ENCODE measurements around the gene RPL26.
"Not testable (repeated sequence)": the region's sequence is repeated elsewhere in the genome, so short reads cannot be mapped to it uniquely, and the experiment has no call there.

The RPL26 gene

GRCh38 chr17:8362651-8363332, 20.2 kb downstream of the RPL26 start:
- Histone ChIP-seq H3K9me3 (ENCODE audit: insufficient read depth, low read depth, low read length) (no peaks in the 10 kb centered on the region), H3K36me3 (ENCODE audit: insufficient read depth, low read length) (no peaks in the 10 kb centered on the region), H3K27me3 (ENCODE audit: insufficient read depth, low read length) (no peaks in the 10 kb centered on the region), H3K9ac (ENCODE audit: low read depth, low read length) (no peak overlapping the region), H3K4me3 (ENCODE audit: low read length) (no peak overlapping the region), H3K27ac (ENCODE audit: low read depth, low read length) (no peak overlapping the region), H3K4me1 (ENCODE audit: insufficient read depth, low read length) (peaks cover 22% of the 10 kb centered on the region)
- 93% methylated on average over 4 of the region's 4 CpGs for WGBS

GRCh38 chr17:8360751-8361150, 22.2 kb downstream of the RPL26 start:
- Histone ChIP-seq H3K4me1 (ENCODE audit: insufficient read depth, low read length) (peaks cover 22% of the 10 kb centered on the region), H3K36me3 (ENCODE audit: insufficient read depth, low read length) (no peaks in the 10 kb centered on the region), H3K4me3 (ENCODE audit: low read length) (no peak overlapping the region), H3K27ac (ENCODE audit: low read depth, low read length) (0 out of 2 replicates have a peak overlapping the region, but pooled peaks have one; percentile 17), H3K27me3 (ENCODE audit: insufficient read depth, low read length) (no peaks in the 10 kb centered on the region), H3K9me3 (ENCODE audit: insufficient read depth, low read depth, low read length) (no peaks in the 10 kb centered on the region), H3K9ac (ENCODE audit: low read depth, low read length) (no peak overlapping the region)
- WGBS = 58% methylated on average over 3 of the region's 3 CpGs

DNA sequence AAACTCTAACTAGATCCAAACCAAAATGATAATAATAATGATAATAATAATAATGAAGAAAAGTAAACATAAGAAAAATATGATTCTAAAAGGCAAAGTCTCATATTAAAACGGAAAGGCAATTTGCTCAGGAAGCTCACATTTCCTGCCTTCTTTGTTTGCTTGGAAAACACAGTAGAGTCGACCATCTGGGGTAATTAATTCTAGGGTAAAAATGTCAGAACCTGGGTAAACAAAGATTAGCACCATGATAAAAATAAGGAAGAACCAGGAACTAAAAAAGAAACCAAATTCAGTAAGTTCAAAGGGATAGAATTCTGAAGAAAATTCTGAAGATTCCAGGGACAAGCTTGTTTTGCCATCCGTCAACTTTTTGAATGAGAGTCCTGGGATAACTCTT, 22.7 kb downstream of the RPL26 start:
- no peaks in the 10 kb centered on the region for H3K36me3 ChIP-seq (ENCODE audit: insufficient read depth, low read length)
- no peak overlapping the region for H3K4me3 ChIP-seq (ENCODE audit: low read length)
- H3K9me3 ChIP-seq (ENCODE audit: insufficient read depth, low read depth, low read length) = no peaks in the 10 kb centered on the region
- H3K9ac ChIP-seq (ENCODE audit: low read depth, low read length) = peak overlapping the region; percentile 19; the same call in 1 of the 2 replicates
- 0 out of 2 replicates have a peak overlapping the region, but pooled peaks have one; percentile 17 for H3K27ac ChIP-seq (ENCODE audit: low read depth, low read length)
- H3K27me3 ChIP-seq (ENCODE audit: insufficient read depth, low read length) = no peaks in the 10 kb centered on the region
- peaks cover 22% of the 10 kb centered on the region for H3K4me1 ChIP-seq (ENCODE audit: insufficient read depth, low read length)
- WGBS = 55% methylated on average over 3 of the region's 3 CpGs

DNA sequence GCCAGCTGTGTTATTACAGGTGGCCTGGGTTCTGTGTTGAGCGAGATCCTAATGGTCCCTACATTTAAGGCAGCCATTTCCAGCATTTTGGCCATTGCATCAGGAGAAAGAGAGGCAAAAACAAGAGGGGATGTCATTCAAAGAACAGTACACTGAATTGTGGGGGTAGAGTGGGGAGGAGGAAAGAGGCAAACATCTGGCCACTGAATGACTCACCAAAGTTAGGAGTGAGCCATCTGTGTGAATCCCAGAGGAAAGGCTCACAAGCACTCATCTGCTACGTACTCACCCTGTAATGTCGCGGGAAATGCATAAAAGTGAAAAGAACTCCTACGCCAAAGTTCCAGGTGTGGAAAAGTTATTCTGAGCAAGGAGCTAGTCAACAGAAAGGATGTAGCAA, 23.2 kb downstream of the RPL26 start:
- H3K36me3 ChIP-seq (ENCODE audit: insufficient read depth, low read length) = no peaks in the 10 kb centered on the region
- H3K9me3 ChIP-seq (ENCODE audit: insufficient read depth, low read depth, low read length) = no peaks in the 10 kb centered on the region
- no peaks in the 10 kb centered on the region for H3K27me3 ChIP-seq (ENCODE audit: insufficient read depth, low read length)
- no peak overlapping the region for H3K4me3 ChIP-seq (ENCODE audit: low read length)
- H3K4me1 ChIP-seq (ENCODE audit: insufficient read depth, low read length) = peaks cover 22% of the 10 kb centered on the region
- no peak overlapping the region for H3K9ac ChIP-seq (ENCODE audit: low read depth, low read length)
- H3K27ac ChIP-seq (ENCODE audit: low read depth, low read length) = peak overlapping the region; percentile 4; the same call in 1 of the 2 replicates
- 67% methylated on average over 5 of the region's 5 CpGs for WGBS

- H3K4me1 ChIP-seq (ENCODE audit: insufficient read depth, low read length) = peaks cover 31% of the 10 kb centered on the region
- no peak overlapping the region for H3K4me3 ChIP-seq (ENCODE audit: low read length)
- H3K9me3 ChIP-seq (ENCODE audit: insufficient read depth, low read depth, low read length) = no peaks in the 10 kb centered on the region
- H3K9ac ChIP-seq (ENCODE audit: low read depth, low read length) = no peak overlapping the region
- 87% methylated on average over 3 of the region's 3 CpGs for WGBS
- no peak overlapping the region for H3K27ac ChIP-seq (ENCODE audit: low read depth, low read length)
- H3K36me3 ChIP-seq (ENCODE audit: insufficient read depth, low read length) = no peaks in the 10 kb centered on the region
- H3K27me3 ChIP-seq (ENCODE audit: insufficient read depth, low read length) = no peaks in the 10 kb centered on the region
These were observed 25.1 kb downstream of the RPL26 start for GRCh38 chr17:8357910-8358309.

GRCh38 chr17:8354236-8354635, 28.8 kb downstream of the RPL26 start:
- H3K27ac ChIP-seq (ENCODE audit: low read depth, low read length) = no peak overlapping the region
- WGBS = 84% methylated on average over 7 of the region's 8 CpGs
- H3K9me3 ChIP-seq (ENCODE audit: insufficient read depth, low read depth, low read length) = no peaks in the 10 kb centered on the region
- H3K27me3 ChIP-seq (ENCODE audit: insufficient read depth, low read length) = no peaks in the 10 kb centered on the region
- peaks cover 12% of the 10 kb centered on the region for H3K4me1 ChIP-seq (ENCODE audit: insufficient read depth, low read length)
- no peaks in the 10 kb centered on the region for H3K36me3 ChIP-seq (ENCODE audit: insufficient read depth, low read length)
- H3K4me3 ChIP-seq (ENCODE audit: low read length) = no peak overlapping the region
- no peak overlapping the region for H3K9ac ChIP-seq (ENCODE audit: low read depth, low read length)

DNA sequence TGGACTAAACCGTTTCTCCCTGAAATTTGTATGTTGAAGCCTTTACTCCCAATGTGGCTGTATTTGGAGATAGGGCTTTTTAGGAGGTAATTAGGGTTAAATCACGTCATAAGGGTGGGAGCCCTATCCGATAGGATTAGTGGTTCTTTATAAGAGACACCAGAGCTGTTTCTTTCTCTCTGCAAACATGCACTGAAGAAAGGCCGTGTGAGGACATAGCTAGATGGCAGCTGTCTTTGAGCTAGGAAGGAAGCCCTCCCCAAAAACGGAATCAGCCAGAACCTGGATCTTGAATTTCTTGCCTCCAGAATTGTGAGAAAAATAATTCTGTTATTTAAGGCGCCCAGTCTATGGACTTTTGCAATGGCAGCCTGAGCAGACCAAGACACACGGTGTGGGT, 29.3 kb downstream of the RPL26 start:
- no peak overlapping the region for H3K9ac ChIP-seq (ENCODE audit: low read depth, low read length)
- no peaks in the 10 kb centered on the region for H3K36me3 ChIP-seq (ENCODE audit: insufficient read depth, low read length)
- no peaks in the 10 kb centered on the region for H3K9me3 ChIP-seq (ENCODE audit: insufficient read depth, low read depth, low read length)
- H3K27ac ChIP-seq (ENCODE audit: low read depth, low read length) = no peak overlapping the region
- no peaks in the 10 kb centered on the region for H3K27me3 ChIP-seq (ENCODE audit: insufficient read depth, low read length)
- WGBS = 82% methylated on average over 7 of the region's 7 CpGs
- H3K4me3 ChIP-seq (ENCODE audit: low read length) = no peak overlapping the region
- peaks cover 9% of the 10 kb centered on the region; the same call in 1 of the 2 replicates for H3K4me1 ChIP-seq (ENCODE audit: insufficient read depth, low read length)

GRCh38 chr17:8350339-8350738, 32.7 kb downstream of the RPL26 start:
- H3K27me3 ChIP-seq (ENCODE audit: insufficient read depth, low read length) = no peaks in the 10 kb centered on the region
- no peaks in the 10 kb centered on the region for H3K9me3 ChIP-seq (ENCODE audit: insufficient read depth, low read depth, low read length)
- no peaks in the 10 kb centered on the region for H3K36me3 ChIP-seq (ENCODE audit: insufficient read depth, low read length)
- no peak overlapping the region for H3K9ac ChIP-seq (ENCODE audit: low read depth, low read length)
- H3K4me3 ChIP-seq (ENCODE audit: low read length) = no peak overlapping the region
- no peak overlapping the region for H3K27ac ChIP-seq (ENCODE audit: low read depth, low read length)
- peaks cover 9% of the 10 kb centered on the region; the same call in 1 of the 2 replicates for H3K4me1 ChIP-seq (ENCODE audit: insufficient read depth, low read length)
- 88% methylated on average over 7 of the region's 7 CpGs for WGBS

DNA sequence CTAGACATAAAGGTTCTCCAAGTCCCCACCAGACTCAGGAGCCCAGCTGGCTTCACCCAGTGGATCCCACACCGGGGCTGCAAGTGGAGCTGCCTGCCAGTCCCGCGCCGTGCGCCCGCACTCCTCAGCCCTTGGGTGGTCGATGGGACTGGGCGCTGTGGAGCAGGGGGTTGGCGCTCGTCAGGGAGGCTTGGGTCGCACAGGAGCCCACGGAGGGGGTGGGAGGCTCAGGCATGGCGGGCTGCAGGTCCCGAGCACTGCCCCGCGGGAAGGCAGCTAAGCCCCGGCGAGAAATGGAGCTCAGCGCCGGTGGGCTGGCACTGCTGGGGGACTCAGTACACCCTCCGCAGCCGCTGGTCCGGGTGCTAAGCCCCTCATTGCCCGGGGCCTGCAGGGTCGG, 36.0 kb downstream of the RPL26 start:
- H3K9ac ChIP-seq (ENCODE audit: low read depth, low read length); H3K36me3 ChIP-seq (ENCODE audit: insufficient read depth, low read length); H3K4me1 ChIP-seq (ENCODE audit: insufficient read depth, low read length); H3K27ac ChIP-seq (ENCODE audit: low read depth, low read length); H3K27me3 ChIP-seq (ENCODE audit: insufficient read depth, low read length); H3K4me3 ChIP-seq (ENCODE audit: low read length); H3K9me3 ChIP-seq (ENCODE audit: insufficient read depth, low read depth, low read length): not testable (repeated sequence)
- 95% methylated on average over 25 of the region's 25 CpGs for WGBS

DNA sequence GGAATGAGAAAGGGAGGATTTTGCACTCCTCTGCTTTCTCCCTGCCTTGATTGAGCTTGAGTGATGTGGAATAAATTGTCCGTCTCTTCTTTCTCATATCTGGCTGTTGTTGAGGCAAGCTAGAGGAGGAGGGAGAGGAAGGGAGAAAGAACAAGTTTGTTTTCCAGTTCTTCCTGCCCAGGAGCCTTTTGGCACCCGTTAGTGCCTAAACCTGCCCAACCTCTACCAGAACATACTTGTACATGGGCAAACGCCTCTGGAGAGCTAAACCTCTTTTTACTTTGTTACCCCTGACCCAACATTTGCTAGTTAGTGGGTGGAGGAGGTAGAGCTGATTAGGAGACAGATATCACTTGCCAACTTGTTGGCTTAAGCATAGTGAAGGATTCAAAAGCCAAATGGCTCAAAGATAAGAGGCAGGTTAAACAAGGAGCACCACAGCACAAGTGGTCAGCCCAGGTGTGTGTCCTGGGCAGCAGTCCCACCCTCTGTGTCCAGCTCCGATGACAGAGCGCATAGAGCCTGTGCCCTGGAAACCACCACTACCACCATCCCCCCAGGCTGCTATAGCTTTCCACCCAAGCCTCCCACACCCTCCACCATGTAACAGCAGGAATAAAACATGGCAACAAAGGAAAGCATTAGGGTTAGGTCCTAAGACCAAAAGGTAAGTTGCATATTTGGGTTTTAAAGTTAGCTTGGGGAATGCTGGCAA, 36.9 kb downstream of the RPL26 start:
- Histone ChIP-seq H3K27me3 (ENCODE audit: insufficient read depth, low read length) (no peaks in the 10 kb centered on the region), H3K4me1 (ENCODE audit: insufficient read depth, low read length) (peaks cover 9% of the 10 kb centered on the region), H3K36me3 (ENCODE audit: insufficient read depth, low read length) (no peaks in the 10 kb centered on the region), H3K9me3 (ENCODE audit: insufficient read depth, low read depth, low read length) (no peaks in the 10 kb centered on the region), H3K9ac (ENCODE audit: low read depth, low read length) (no peak overlapping the region), H3K4me3 (ENCODE audit: low read length) (no peak overlapping the region), H3K27ac (ENCODE audit: low read depth, low read length) (no peak overlapping the region)
- 94% methylated on average over 4 of the region's 5 CpGs for WGBS

GRCh38 chr17:8345052-8345690, 37.8 kb downstream of the RPL26 start:
- Histone ChIP-seq H3K9ac (ENCODE audit: low read depth, low read length) (no peak overlapping the region), H3K4me1 (ENCODE audit: insufficient read depth, low read length) (peaks cover 10% of the 10 kb centered on the region), H3K27me3 (ENCODE audit: insufficient read depth, low read length) (no peaks in the 10 kb centered on the region), H3K27ac (ENCODE audit: low read depth, low read length) (no peak overlapping the region), H3K9me3 (ENCODE audit: insufficient read depth, low read depth, low read length) (no peaks in the 10 kb centered on the region), H3K36me3 (ENCODE audit: insufficient read depth, low read length) (no peaks in the 10 kb centered on the region), H3K4me3 (ENCODE audit: low read length) (no peak overlapping the region)
- 80% methylated on average over 6 of the region's 6 CpGs for WGBS
